HepG2 (cell line): ENCODE data around the gene NOP56. TPM values are rescaled to one million over a fixed set of nuclear protein-coding genes. Genes with fewer than 3 reads are reported as not detected.

Experiments used
- ARID3A ChIP-seq: IDR thresholded peaks from 2 replicates; pipeline ENCODE4 v1.6.1; 2012; ENCODE audit warnings: low read depth, low read length, improper control_type of control experiment
- CHD2 ChIP-seq: IDR thresholded peaks from 2 replicates; pipeline ENCODE4 v1.6.1; 2011; ENCODE audit warnings: low read depth, low read length, improper control_type of control experiment
- GTF2F1 ChIP-seq: fragments of 150-350 bp; IDR thresholded peaks from 2 replicates; pipeline ENCODE4 v1.6.1; 2014; ENCODE audit warnings: low read length
- KIAA2018 ChIP-seq: sonication (generic); formaldehyde crosslinking; IDR thresholded peaks from 2 replicates; pipeline ENCODE4 v1.5.0; 2020; ENCODE audit warnings: mild to moderate bottlenecking, missing genetic modification reagents, borderline replicate concordance
- MIXL1 ChIP-seq: IDR thresholded peaks from 2 replicates; pipeline ENCODE4 v1.6.1; 2016
- PAX8 ChIP-seq: sonication (generic); formaldehyde crosslinking; IDR thresholded peaks from 2 replicates; pipeline ENCODE4 v1.8.0; 2022; ENCODE audit warnings: mild to moderate bottlenecking, missing genetic modification reagents, borderline replicate concordance
- TCF7L2 ChIP-seq: IDR thresholded peaks from 2 replicates; pipeline ENCODE4 v1.6.1; 2011; ENCODE audit warnings: mild to moderate bottlenecking, low read depth, low read length, moderate library complexity
- TFDP1 ChIP-seq: IDR thresholded peaks from 2 replicates; pipeline ENCODE4 v1.6.1; 2016; ENCODE audit warnings: missing compliant biosample characterization, missing genetic modification reagents, borderline replicate concordance
- ZC3H13 ChIP-seq: sonication (generic); formaldehyde crosslinking; IDR thresholded peaks from 2 replicates; pipeline ENCODE4 v1.8.1; 2023; ENCODE audit warnings: mild to moderate bottlenecking, missing genetic modification reagents, moderate library complexity
- ZNF124 ChIP-seq: sonication (generic); formaldehyde crosslinking; IDR thresholded peaks from 2 replicates; pipeline ENCODE4 v1.4.0; 2020; ENCODE audit warnings: missing genetic modification reagents
- ZNF337 ChIP-seq: sonication (generic); formaldehyde crosslinking; IDR thresholded peaks from 2 replicates; pipeline ENCODE4 v1.5.1; 2020; ENCODE audit warnings: missing genetic modification reagents, low read depth, mild to moderate bottlenecking, borderline replicate concordance
- ZNF441 ChIP-seq: sonication (generic); formaldehyde crosslinking; IDR thresholded peaks from 2 replicates; pipeline ENCODE4 v1.7.0; 2021; ENCODE audit warnings: missing genetic modification reagents, borderline replicate concordance
- ZNF549 ChIP-seq: sonication (generic); formaldehyde crosslinking; IDR thresholded peaks from 2 replicates; pipeline ENCODE4 v1.5.0; 2020; ENCODE audit warnings: missing genetic modification reagents
- ZNF589 ChIP-seq: sonication (generic); formaldehyde crosslinking; conservative IDR thresholded peaks from 2 replicates; pipeline ENCODE4 v1.8.0; 2022; ENCODE audit warnings: mild to moderate bottlenecking, moderate library complexity, missing genetic modification reagents
- ZSCAN20 ChIP-seq: sonication (generic); formaldehyde crosslinking; IDR thresholded peaks from 2 replicates; pipeline ENCODE4 v1.4.0; 2020; ENCODE audit warnings: missing genetic modification reagents, mild to moderate bottlenecking, borderline replicate concordance
- polyA plus RNA-seq, 8 experiments: library from polyadenylated mRNA; depleted of rRNA in 3 of 8; stranded (reverse) in 7 of 8; unstranded in 1 of 8; fragments of >200 nt; fragmentation: Illumina TruSeq in 4 of 8; extraction: Trizol in 4 of 8; gene quantifications; 2 replicates each; pipeline versions ENCODE4 v1.2.1 to v1.2.3, GENCODE V29; 2011 to 2016; ENCODE audit warnings: low read depth in 4 of 8, missing spikeins in 1 of 8, mixed read lengths in 1 of 8; ENCODE audit not compliant: insufficient read depth in 1 of 8
- total RNA-seq, 5 experiments: library from RNA; depleted of rRNA; stranded (reverse); fragments of >200 nt; fragmentation: Illumina TruSeq; extraction: Trizol; gene quantifications; 2 replicates each; pipeline ENCODE4 v1.2.3, GENCODE V29; 2016; ENCODE audit warnings: low read depth in 1 of 5

The NOP56 gene
- total and polyA plus RNA-seq, 2 of the 13 experiments (the other 11 are each of a cell fraction or from before 2014, with no cell fraction given): 369 to 1,116 TPM

- TF ChIP-seq ARID3A (no peak), GTF2F1 (no peak), ZNF337 (no peak), ZC3H13 (peak; percentile 69; the same call in 1 of the 2 replicates), KIAA2018 (CRISPR knock-in tag) (no peak), ZSCAN20 (CRISPR knock-in tag) (peak; percentile 77; the same call in 1 of the 2 replicates), ZNF441 (CRISPR knock-in tag) (no peak), PAX8 (CRISPR knock-in tag) (no peak), TCF7L2 (no peak), ZNF589 (CRISPR knock-in tag) (no peak), CHD2 (no peak), ZNF124 (CRISPR knock-in tag) (no peak), ZNF549 (CRISPR knock-in tag) (no peak), TFDP1 (CRISPR knock-in tag) (peak; percentile 91; the same call in 1 of the 2 replicates), MIXL1 (CRISPR knock-in tag) (no peak)
Measured at GRCh38 chr20:2692036-2692885, 39.8 kb downstream of the NOP56 start, which contains the start of gene EBF4 (continued).
